Ovary (tissue), 3 donors: ENCODE results near the gene ACSM2B.
"Not testable (repeated sequence)": the region's sequence is repeated elsewhere in the genome, so short reads cannot be mapped to it uniquely, and the experiment has no call there.

ENCODE experiments used
- EP300 ChIP-seq: sonication (generic); formaldehyde crosslinking; IDR thresholded peaks from one replicate; pipeline ENCODE4 v1.6.1; 2017; ENCODE audit warnings: antibody characterized with exemption
- POLR2A ChIP-seq: fragments of 450-650 bp; IDR thresholded peaks from one replicate; pipeline ENCODE4 v1.6.1; 2017; ENCODE audit warnings: antibody characterized with exemption, mild to moderate bottlenecking, moderate library complexity
- TF ChIP-seq, protein P1 (sequence below), 3 donors: fragments of 450-650 bp in 2 of 3; fragments of 200-600 bp in 1 of 3; IDR thresholded peaks; one replicate each; pipeline versions ENCODE4 v1.5.1 to v1.8.0; 2016 to 2022; ENCODE audit warnings: antibody characterized with exemption in 3 of 3, mild to moderate bottlenecking in 1 of 3
- donor health status: DM: no; HTN: no; CAD: no.

DNA sequence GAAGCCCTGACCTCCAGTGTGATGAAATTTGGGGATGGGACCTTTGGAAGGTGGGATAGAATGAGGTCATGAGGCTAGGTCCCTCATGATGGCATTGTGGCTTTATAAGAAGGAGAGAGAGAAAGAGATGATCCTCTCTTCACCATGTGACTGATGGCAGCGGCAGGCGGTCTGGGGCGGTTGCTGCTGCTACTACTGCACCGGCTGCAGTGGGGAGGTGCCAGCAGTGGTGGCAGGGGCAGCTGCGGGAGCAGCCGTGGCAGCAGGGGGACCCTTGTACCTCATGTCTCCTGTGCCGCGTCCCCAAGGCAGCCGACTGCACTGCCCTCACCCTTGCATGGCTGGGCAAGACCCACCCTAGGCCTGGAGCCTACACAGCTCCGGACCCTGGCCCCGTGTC lies 84.7 kb downstream of the ACSM2B start:
- not testable (repeated sequence) for TF ChIP-seq EP300, POLR2A
- TF ChIP-seq, protein P1, sequence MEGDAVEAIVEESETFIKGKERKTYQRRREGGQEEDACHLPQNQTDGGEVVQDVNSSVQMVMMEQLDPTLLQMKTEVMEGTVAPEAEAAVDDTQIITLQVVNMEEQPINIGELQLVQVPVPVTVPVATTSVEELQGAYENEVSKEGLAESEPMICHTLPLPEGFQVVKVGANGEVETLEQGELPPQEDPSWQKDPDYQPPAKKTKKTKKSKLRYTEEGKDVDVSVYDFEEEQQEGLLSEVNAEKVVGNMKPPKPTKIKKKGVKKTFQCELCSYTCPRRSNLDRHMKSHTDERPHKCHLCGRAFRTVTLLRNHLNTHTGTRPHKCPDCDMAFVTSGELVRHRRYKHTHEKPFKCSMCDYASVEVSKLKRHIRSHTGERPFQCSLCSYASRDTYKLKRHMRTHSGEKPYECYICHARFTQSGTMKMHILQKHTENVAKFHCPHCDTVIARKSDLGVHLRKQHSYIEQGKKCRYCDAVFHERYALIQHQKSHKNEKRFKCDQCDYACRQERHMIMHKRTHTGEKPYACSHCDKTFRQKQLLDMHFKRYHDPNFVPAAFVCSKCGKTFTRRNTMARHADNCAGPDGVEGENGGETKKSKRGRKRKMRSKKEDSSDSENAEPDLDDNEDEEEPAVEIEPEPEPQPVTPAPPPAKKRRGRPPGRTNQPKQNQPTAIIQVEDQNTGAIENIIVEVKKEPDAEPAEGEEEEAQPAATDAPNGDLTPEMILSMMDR (IDR thresholded peaks at IDR 0.05), result not testable (repeated sequence)
